ENCODE measurements around the gene UBE2G1.

Gene UBE2G1

DNA sequence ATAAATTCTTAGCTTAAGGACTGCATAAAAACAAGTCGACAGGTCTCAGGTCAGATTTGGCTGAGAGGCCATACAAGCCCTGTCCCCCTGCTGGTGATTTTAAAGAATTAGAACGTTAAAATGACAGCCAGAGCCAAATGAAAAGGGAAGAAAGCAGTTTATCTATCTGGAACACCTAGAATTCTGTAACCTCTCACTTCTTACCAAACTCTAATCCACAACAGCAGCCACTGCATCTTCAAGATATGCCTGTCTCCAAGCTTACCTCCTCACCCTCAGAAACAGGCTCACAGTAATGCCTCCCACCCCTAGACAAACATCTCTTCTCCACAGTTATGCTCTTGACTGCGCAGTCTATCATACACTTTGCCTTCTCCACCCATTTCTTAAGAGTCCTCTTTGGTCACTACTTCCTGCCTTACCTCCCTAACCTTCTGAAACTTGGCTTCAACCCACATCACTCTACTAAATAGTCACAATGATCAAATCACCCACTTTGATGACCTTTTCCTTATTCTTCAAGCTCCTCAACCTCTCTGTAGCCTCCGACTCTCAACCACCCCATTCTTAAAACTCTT lies 116.9 kb downstream of the UBE2G1 start:
- Histone ChIP-seq H3K36me3 (ENCODE audit: control insufficient read depth, insufficient read depth, low read length) (no peaks in the 10 kb centered on the region), H3K4me3 (ENCODE audit: low read length) (no peak overlapping the region), H3K4me1 (ENCODE audit: control insufficient read depth, insufficient read depth, low read length) (peaks cover 6% of the 10 kb centered on the region), H3K9me3 (ENCODE audit: control insufficient read depth, insufficient read depth, low read length) (no peaks in the 10 kb centered on the region), H3K27me3 (ENCODE audit: control insufficient read depth, insufficient read depth, low read length) (no peaks in the 10 kb centered on the region), H3K27ac (ENCODE audit: low read length) (no peak overlapping the region)
- no peak for DNase-seq (ENCODE audit: low read depth, low spot score)
- WGBS (ENCODE audit: insufficient coverage, insufficient read length): no CpG with 5 or more reads among the region's 4 CpGs

DNA sequence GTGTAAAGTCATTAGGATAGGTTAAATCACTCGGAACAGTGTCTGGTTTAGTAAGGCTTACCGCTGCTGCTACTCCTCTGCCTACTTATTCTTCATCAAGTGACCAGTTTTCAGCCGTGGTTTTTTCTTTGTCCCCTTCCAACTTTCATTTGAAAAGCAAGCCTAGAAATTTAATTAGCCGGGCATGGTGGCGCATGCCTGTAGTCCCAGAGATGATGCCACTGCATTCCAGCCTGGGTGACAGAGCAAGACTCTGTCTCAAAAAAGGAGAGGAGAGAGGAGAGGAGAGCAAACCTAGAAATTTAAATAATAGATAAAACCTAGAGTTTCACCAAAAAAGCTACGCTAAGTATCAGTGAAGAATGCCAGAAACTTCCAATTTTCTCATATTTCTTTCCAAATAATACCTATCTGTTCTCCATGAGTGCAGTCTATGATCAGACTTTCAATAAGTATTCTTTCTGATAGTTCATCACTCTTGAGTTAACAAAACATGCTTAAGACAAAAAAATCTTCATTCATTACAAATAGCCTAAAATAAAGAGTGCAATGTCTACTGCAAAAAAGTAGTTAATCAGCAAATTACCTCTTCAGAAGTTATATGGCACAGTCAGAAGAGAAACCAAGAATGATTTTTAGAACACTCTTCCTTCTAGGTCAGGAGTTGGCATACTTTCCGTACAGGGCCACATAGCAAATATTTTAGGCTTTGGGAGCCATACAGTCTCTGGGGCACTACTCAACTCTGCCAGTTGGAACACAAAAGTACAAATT lies 117.8 kb downstream of the UBE2G1 start:
- Histone ChIP-seq H3K36me3 (ENCODE audit: control insufficient read depth, insufficient read depth, low read length) (no peaks in the 10 kb centered on the region), H3K9me3 (ENCODE audit: control insufficient read depth, insufficient read depth, low read length) (no peaks in the 10 kb centered on the region), H3K27me3 (ENCODE audit: control insufficient read depth, insufficient read depth, low read length) (no peaks in the 10 kb centered on the region), H3K27ac (ENCODE audit: low read length) (no peak overlapping the region), H3K4me3 (ENCODE audit: low read length) (no peak overlapping the region), H3K4me1 (ENCODE audit: control insufficient read depth, insufficient read depth, low read length) (peaks cover 6% of the 10 kb centered on the region)
- no peak for DNase-seq (ENCODE audit: low read depth, low spot score)
- no CpG with 5 or more reads among the region's 7 CpGs for WGBS (ENCODE audit: insufficient coverage, insufficient read length)

DNA sequence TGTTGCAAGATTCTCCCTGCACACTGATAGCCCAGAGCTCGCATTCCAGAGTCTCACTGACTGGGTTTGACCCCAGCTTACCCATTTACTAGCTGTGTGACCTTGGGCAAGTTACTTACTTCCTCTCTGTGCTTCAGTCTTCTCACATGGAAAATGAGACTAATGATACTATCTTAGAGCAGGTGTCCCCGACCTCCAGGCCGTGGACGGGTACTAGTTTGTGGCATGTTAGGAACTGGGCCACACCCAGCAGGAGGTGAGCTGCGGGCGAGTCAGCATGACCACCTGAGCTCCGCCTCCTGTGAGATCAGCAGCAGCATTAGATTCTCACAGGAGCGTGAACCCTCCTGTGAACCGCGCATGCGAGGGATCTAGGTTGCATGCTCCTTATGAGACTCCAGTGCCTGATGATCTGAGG lies 118.5 kb downstream of the UBE2G1 start:
- Histone ChIP-seq H3K27ac (ENCODE audit: low read length) (no peak overlapping the region), H3K4me3 (ENCODE audit: low read length) (no peak overlapping the region)
- WGBS (ENCODE audit: insufficient coverage, insufficient read length): no CpG with 5 or more reads among the region's 11 CpGs

DNA sequence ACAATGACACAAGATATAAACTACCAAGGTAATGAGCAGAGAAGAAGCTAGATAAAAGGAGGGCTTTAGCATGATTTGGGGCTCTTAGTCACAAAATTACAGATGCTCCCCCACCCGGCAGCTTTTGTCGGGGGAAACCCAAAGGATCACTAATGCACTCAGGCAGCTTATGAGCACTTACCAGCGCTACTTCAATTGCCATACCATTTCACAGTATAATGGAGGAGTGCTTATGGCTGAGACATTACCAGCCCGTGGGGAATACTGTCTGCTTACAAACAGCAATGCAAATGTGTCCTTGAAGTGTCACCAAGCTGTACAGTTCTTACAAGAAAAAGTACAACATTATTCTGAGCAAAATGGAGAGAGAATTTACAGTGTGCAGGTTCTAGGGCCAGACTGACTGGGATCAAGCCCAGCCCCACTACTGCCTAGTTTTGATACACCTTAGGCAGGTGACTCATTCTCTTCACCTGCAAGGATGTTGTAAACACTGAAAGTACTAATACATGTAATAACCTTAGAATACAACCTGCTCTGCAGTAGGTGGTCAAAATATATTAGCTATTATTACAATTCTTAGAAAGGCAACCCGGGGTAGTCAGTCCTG lies 119.0 kb downstream of the UBE2G1 start:
- Histone ChIP-seq H3K4me3 (ENCODE audit: low read length) (no peak overlapping the region), H3K36me3 (ENCODE audit: control insufficient read depth, insufficient read depth, low read length) (no peaks in the 10 kb centered on the region), H3K9me3 (ENCODE audit: control insufficient read depth, insufficient read depth, low read length) (no peaks in the 10 kb centered on the region), H3K27ac (ENCODE audit: low read length) (no peak overlapping the region), H3K4me1 (ENCODE audit: control insufficient read depth, insufficient read depth, low read length) (peaks cover 6% of the 10 kb centered on the region), H3K27me3 (ENCODE audit: control insufficient read depth, insufficient read depth, low read length) (no peaks in the 10 kb centered on the region)
- WGBS (ENCODE audit: insufficient coverage, insufficient read length): no CpG with 5 or more reads among the region's 5 CpGs
- no peak for DNase-seq (ENCODE audit: low read depth, low spot score)

More for the DNA sequence above, 118.5 kb downstream of the UBE2G1 start:
- DNase-seq (ENCODE audit: low read depth, low spot score): no peak
- peaks cover 6% of the 10 kb centered on the region for H3K4me1 ChIP-seq (ENCODE audit: control insufficient read depth, insufficient read depth, low read length)
- H3K27me3 ChIP-seq (ENCODE audit: control insufficient read depth, insufficient read depth, low read length): no peaks in the 10 kb centered on the region
- no peaks in the 10 kb centered on the region for H3K9me3 ChIP-seq (ENCODE audit: control insufficient read depth, insufficient read depth, low read length)
- H3K36me3 ChIP-seq (ENCODE audit: control insufficient read depth, insufficient read depth, low read length): no peaks in the 10 kb centered on the region

DNA sequence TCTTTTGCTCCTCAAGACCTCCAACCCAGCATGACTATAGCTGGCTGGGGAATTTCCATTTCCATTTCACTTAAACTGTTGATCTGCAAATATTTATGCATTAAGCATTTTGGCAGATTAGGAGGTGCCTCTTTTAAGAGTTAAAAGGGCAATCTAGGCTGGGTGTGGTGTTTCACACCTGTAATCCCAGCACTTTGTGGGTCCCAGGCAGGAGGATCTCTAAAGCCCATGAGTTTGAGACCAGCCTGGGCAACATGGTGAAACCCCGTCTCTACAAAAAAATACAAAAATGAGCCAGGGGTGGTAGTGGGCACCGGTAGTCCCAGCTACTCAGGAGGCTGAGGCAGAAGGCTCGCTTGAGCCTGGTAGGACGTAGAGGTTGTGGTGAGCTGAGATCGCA lies 119.8 kb downstream of the UBE2G1 start:
- no peaks in the 10 kb centered on the region for H3K9me3 ChIP-seq (ENCODE audit: control insufficient read depth, insufficient read depth, low read length)
- peaks cover 6% of the 10 kb centered on the region for H3K4me1 ChIP-seq (ENCODE audit: control insufficient read depth, insufficient read depth, low read length)
- no peak for DNase-seq (ENCODE audit: low read depth, low spot score)
- WGBS (ENCODE audit: insufficient coverage, insufficient read length): no CpG with 5 or more reads among the region's 5 CpGs
- H3K4me3 ChIP-seq (ENCODE audit: low read length): no peak overlapping the region
- no peaks in the 10 kb centered on the region for H3K36me3 ChIP-seq (ENCODE audit: control insufficient read depth, insufficient read depth, low read length)
- no peak overlapping the region for H3K27ac ChIP-seq (ENCODE audit: low read length)
- no peaks in the 10 kb centered on the region for H3K27me3 ChIP-seq (ENCODE audit: control insufficient read depth, insufficient read depth, low read length)

DNA sequence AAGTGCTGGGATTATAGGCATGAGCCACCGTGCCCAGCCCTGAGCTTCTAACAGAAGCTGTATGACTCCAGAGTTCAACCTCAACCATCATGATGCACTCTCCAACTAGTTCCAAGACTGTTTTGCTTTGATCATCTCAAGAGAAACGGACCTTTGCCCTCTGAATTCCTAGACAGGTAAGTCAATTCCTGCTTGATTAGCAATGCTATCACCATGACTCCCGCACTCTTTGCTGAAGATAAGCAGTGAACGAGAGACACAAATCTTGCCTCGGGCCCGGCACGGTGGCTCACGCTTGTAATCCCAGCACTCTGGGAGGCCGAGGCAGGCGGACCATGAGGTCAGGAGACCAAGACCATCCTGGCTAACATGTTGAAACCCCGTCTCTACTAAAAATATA lies 124.9 kb downstream of the UBE2G1 start:
- Histone ChIP-seq H3K9me3 (ENCODE audit: control insufficient read depth, insufficient read depth, low read length) (no peaks in the 10 kb centered on the region), H3K36me3 (ENCODE audit: control insufficient read depth, insufficient read depth, low read length) (no peaks in the 10 kb centered on the region; the same call in 1 of the 2 replicates)
- no CpG with 5 or more reads among the region's 11 CpGs for WGBS (ENCODE audit: insufficient coverage, insufficient read length)

DNA sequence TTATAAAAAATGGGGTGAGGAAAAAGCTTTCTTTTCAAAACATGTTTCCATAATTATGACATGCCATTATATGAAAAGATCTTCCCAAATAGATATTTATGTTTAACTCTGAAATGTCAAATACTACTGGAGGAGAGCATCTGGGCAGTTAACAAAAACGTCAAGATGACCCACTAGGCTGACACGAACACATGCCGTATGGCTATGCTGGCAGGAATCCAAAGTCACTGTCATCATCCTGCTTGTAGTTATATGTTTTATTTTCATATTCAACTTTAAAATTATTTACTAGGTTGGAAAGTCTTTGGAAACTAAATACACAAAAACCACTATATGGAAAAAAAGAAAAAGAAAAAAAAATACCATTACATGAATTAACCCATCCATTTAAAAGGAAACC lies 130.0 kb downstream of the UBE2G1 start:
- Histone ChIP-seq H3K4me3 (ENCODE audit: low read length) (no peak overlapping the region), H3K9me3 (ENCODE audit: control insufficient read depth, insufficient read depth, low read length) (no peaks in the 10 kb centered on the region), H3K27me3 (ENCODE audit: control insufficient read depth, insufficient read depth, low read length) (no peaks in the 10 kb centered on the region), H3K36me3 (ENCODE audit: control insufficient read depth, insufficient read depth, low read length) (peaks cover 4% of the 10 kb centered on the region; the same call in 1 of the 2 replicates), H3K27ac (ENCODE audit: low read length) (no peak overlapping the region), H3K4me1 (ENCODE audit: control insufficient read depth, insufficient read depth, low read length) (no peaks in the 10 kb centered on the region)
- no CpG with 5 or more reads among the region's 3 CpGs for WGBS (ENCODE audit: insufficient coverage, insufficient read length)
- DNase-seq (ENCODE audit: low read depth, low spot score): no peak

More for the DNA sequence above, 124.9 kb downstream of the UBE2G1 start:
- no peak overlapping the region for H3K27ac ChIP-seq (ENCODE audit: low read length)
- DNase-seq (ENCODE audit: low read depth, low spot score): no peak
- H3K27me3 ChIP-seq (ENCODE audit: control insufficient read depth, insufficient read depth, low read length): no peaks in the 10 kb centered on the region
- no peaks in the 10 kb centered on the region for H3K4me1 ChIP-seq (ENCODE audit: control insufficient read depth, insufficient read depth, low read length)
- H3K4me3 ChIP-seq (ENCODE audit: low read length): no peak overlapping the region

DNA sequence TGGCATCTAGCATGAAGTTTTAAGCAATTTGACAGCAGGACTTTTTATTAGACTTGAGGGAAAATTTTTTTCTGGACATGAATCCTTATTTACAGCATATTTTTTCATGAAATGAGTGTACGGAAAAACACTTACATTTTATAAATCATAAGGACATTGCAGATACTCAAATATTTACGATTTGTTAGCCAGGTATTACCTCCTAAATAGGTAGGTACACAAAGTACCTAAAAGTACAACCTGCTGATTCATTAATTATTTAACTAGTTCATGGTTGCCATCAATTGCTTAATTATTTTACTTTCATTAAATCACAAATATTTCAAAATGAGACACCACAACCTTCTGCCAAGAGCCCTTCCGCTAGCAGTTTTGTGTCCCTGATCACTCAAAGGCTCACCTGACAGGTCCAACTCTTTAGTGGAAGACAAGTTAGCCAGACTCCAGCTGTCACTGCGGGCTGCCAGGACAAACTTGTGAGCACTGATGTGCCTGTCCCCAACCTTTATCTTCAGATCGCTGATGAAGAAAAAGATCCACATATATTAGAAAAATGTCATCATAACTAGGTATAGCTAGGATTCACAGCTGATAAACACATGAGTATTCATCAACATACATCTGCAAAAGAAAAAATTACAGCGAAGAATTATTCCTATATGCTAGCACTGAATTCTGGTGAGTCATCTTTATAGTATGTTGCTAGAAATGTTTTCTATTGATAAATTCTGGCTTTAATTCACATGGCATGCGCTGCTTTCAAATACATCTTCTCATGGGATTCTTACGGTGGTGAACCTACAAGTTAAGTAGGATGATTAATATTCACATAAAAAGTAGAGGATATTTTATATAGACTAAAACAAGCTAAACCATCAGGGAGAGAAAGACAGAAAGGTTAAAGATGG lies 130.8 kb downstream of the UBE2G1 start:
- H3K27me3 ChIP-seq (ENCODE audit: control insufficient read depth, insufficient read depth, low read length): no peaks in the 10 kb centered on the region
- no peak overlapping the region for H3K4me3 ChIP-seq (ENCODE audit: low read length)
- H3K9me3 ChIP-seq (ENCODE audit: control insufficient read depth, insufficient read depth, low read length): no peaks in the 10 kb centered on the region
- no peak overlapping the region for H3K27ac ChIP-seq (ENCODE audit: low read length)
- peaks cover 4% of the 10 kb centered on the region; the same call in 1 of the 2 replicates for H3K36me3 ChIP-seq (ENCODE audit: control insufficient read depth, insufficient read depth, low read length)
- no peaks in the 10 kb centered on the region for H3K4me1 ChIP-seq (ENCODE audit: control insufficient read depth, insufficient read depth, low read length)
- no CpG with 5 or more reads among the region's 8 CpGs for WGBS (ENCODE audit: insufficient coverage, insufficient read length)
- no peak for DNase-seq (ENCODE audit: low read depth, low spot score)

DNA sequence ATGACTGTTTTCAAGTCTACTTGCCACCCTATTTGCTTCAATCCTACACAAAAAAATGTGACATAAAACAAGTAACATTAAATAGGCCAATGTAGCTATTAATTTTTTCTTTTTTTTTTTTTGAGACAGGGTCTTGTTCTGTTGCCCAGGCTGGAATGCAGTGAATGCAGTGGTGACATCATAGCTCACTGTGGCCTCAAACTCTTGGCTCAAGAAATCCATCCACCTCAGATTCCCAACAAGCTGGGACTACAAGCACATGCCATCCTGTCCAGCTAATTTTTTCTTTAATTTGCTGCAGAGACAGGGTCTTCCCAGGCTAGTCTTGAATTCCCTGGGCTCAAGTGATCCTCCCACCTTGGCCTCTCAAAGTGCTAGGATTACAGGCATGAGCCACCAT lies 132.1 kb downstream of the UBE2G1 start:
- Histone ChIP-seq H3K9me3 (ENCODE audit: control insufficient read depth, insufficient read depth, low read length) (no peaks in the 10 kb centered on the region), H3K27me3 (ENCODE audit: control insufficient read depth, insufficient read depth, low read length) (no peaks in the 10 kb centered on the region), H3K4me1 (ENCODE audit: control insufficient read depth, insufficient read depth, low read length) (no peaks in the 10 kb centered on the region), H3K27ac (ENCODE audit: low read length) (no peak overlapping the region), H3K36me3 (ENCODE audit: control insufficient read depth, insufficient read depth, low read length) (peaks cover 4% of the 10 kb centered on the region; the same call in 1 of the 2 replicates), H3K4me3 (ENCODE audit: low read length) (no peak overlapping the region)
- DNase-seq (ENCODE audit: low read depth, low spot score): no peak

DNA sequence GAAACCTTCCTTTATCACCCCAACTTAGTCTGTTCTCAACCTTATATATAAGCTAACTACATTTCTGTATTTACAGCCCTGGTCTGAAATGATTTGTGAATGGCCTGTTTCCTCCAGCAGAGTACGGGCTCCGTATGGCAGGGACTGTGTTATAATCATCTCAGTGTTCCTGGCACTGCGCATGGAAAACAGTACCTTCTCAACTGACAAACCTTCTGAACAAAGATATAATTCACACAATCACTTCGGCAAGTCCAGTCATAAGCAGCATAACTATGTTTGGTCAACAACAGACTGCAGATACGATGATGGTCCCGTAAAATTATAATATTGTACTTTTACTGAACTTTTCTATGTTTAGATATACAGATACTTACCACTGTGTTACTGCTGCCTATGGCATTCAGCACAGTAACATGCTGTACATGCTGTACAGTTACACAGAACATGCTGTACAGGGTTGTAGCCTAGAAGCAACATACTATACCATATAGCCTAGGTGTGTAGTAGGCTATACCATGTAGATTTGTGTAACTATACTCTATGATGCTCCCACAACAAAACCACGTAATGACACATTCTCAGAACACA lies 132.7 kb downstream of the UBE2G1 start:
- H3K4me1 ChIP-seq (ENCODE audit: control insufficient read depth, insufficient read depth, low read length): no peaks in the 10 kb centered on the region
- H3K27me3 ChIP-seq (ENCODE audit: control insufficient read depth, insufficient read depth, low read length): no peaks in the 10 kb centered on the region
- H3K36me3 ChIP-seq (ENCODE audit: control insufficient read depth, insufficient read depth, low read length): peaks cover 4% of the 10 kb centered on the region; the same call in 1 of the 2 replicates
- H3K27ac ChIP-seq (ENCODE audit: low read length): no peak overlapping the region
- H3K9me3 ChIP-seq (ENCODE audit: control insufficient read depth, insufficient read depth, low read length): no peaks in the 10 kb centered on the region
- no CpG with 5 or more reads among the region's 7 CpGs for WGBS (ENCODE audit: insufficient coverage, insufficient read length)
- no peak for DNase-seq (ENCODE audit: low read depth, low spot score)
- no peak overlapping the region for H3K4me3 ChIP-seq (ENCODE audit: low read length)
